ENCODE results near the gene TMEM253.

Gene TMEM253

GRCh38 chr14:21100931-21101330 lies at the start of gene TMEM253:
Gene TMEM253 (plus strand): TSS chr14:21101066. CDS start chr14:21101344, 278 bp downstream.
- Histone ChIP-seq H3K4me1 (ENCODE audit: control insufficient read depth, insufficient read depth, low read length) (peaks cover 47% of the 10 kb centered on the region), H3K9me3 (ENCODE audit: control insufficient read depth, insufficient read depth, low read depth, low read length) (no peaks in the 10 kb centered on the region), H3K36me3 (ENCODE audit: control insufficient read depth, insufficient read depth, low read length) (no peaks in the 10 kb centered on the region), H3K27ac (ENCODE audit: low read depth, low read length) (no peak within 1 kb of the TSS), H3K9ac (ENCODE audit: low read length) (no peak within 1 kb of the TSS), H3K27me3 (ENCODE audit: control insufficient read depth, insufficient read depth, low read length) (no peaks in the 10 kb centered on the region), H3K4me3 (ENCODE audit: low read depth, low read length) (no peak within 1 kb of the TSS)

GRCh38 chr14:21053184-21054122 lies 47.4 kb upstream of the TMEM253 start:
- no peak overlapping the region for H3K27ac ChIP-seq (ENCODE audit: low read depth, low read length)
- no peaks in the 10 kb centered on the region for H3K27me3 ChIP-seq (ENCODE audit: control insufficient read depth, insufficient read depth, low read length)
- no peak overlapping the region for H3K9ac ChIP-seq (ENCODE audit: low read length)
- peaks cover 6% of the 10 kb centered on the region for H3K4me1 ChIP-seq (ENCODE audit: control insufficient read depth, insufficient read depth, low read length)
- no peaks in the 10 kb centered on the region for H3K9me3 ChIP-seq (ENCODE audit: control insufficient read depth, insufficient read depth, low read depth, low read length)
- H3K4me3 ChIP-seq (ENCODE audit: low read depth, low read length): no peak overlapping the region
- no peaks in the 10 kb centered on the region for H3K36me3 ChIP-seq (ENCODE audit: control insufficient read depth, insufficient read depth, low read length)

- H3K27me3 ChIP-seq (ENCODE audit: control insufficient read depth, insufficient read depth, low read length): no peaks in the 10 kb centered on the region
- H3K36me3 ChIP-seq (ENCODE audit: control insufficient read depth, insufficient read depth, low read length): no peaks in the 10 kb centered on the region
- H3K4me1 ChIP-seq (ENCODE audit: control insufficient read depth, insufficient read depth, low read length): peaks cover 6% of the 10 kb centered on the region
- H3K27ac ChIP-seq (ENCODE audit: low read depth, low read length): no peak overlapping the region
- H3K9ac ChIP-seq (ENCODE audit: low read length): no peak overlapping the region
- no peaks in the 10 kb centered on the region for H3K9me3 ChIP-seq (ENCODE audit: control insufficient read depth, insufficient read depth, low read depth, low read length)
- H3K4me3 ChIP-seq (ENCODE audit: low read depth, low read length): no peak overlapping the region
Observed at GRCh38 chr14:21054123-21054767, 46.6 kb upstream of the TMEM253 start.

- no peak overlapping the region for H3K4me3 ChIP-seq (ENCODE audit: low read depth, low read length)
- no peaks in the 10 kb centered on the region for H3K9me3 ChIP-seq (ENCODE audit: control insufficient read depth, insufficient read depth, low read depth, low read length)
- H3K9ac ChIP-seq (ENCODE audit: low read length): no peak overlapping the region
- H3K36me3 ChIP-seq (ENCODE audit: control insufficient read depth, insufficient read depth, low read length): no peaks in the 10 kb centered on the region
- no peak overlapping the region for H3K27ac ChIP-seq (ENCODE audit: low read depth, low read length)
- peaks cover 6% of the 10 kb centered on the region for H3K4me1 ChIP-seq (ENCODE audit: control insufficient read depth, insufficient read depth, low read length)
- H3K27me3 ChIP-seq (ENCODE audit: control insufficient read depth, insufficient read depth, low read length): no peaks in the 10 kb centered on the region
Observed at GRCh38 chr14:21054768-21055145, 46.1 kb upstream of the TMEM253 start.

GRCh38 chr14:21055432-21056117 lies 45.3 kb upstream of the TMEM253 start:
- no peaks in the 10 kb centered on the region for H3K9me3 ChIP-seq (ENCODE audit: control insufficient read depth, insufficient read depth, low read depth, low read length)
- H3K4me1 ChIP-seq (ENCODE audit: control insufficient read depth, insufficient read depth, low read length): peaks cover 6% of the 10 kb centered on the region
- no peak overlapping the region for H3K27ac ChIP-seq (ENCODE audit: low read depth, low read length)
- no peaks in the 10 kb centered on the region for H3K36me3 ChIP-seq (ENCODE audit: control insufficient read depth, insufficient read depth, low read length)
- H3K9ac ChIP-seq (ENCODE audit: low read length): no peak overlapping the region
- no peak overlapping the region for H3K4me3 ChIP-seq (ENCODE audit: low read depth, low read length)
- H3K27me3 ChIP-seq (ENCODE audit: control insufficient read depth, insufficient read depth, low read length): no peaks in the 10 kb centered on the region

GRCh38 chr14:21056520-21057163 lies 44.2 kb upstream of the TMEM253 start:
- Histone ChIP-seq H3K4me3 (ENCODE audit: low read depth, low read length) (no peak overlapping the region), H3K4me1 (ENCODE audit: control insufficient read depth, insufficient read depth, low read length) (peaks cover 6% of the 10 kb centered on the region), H3K9me3 (ENCODE audit: control insufficient read depth, insufficient read depth, low read depth, low read length) (no peaks in the 10 kb centered on the region), H3K27ac (ENCODE audit: low read depth, low read length) (no peak overlapping the region), H3K36me3 (ENCODE audit: control insufficient read depth, insufficient read depth, low read length) (no peaks in the 10 kb centered on the region), H3K27me3 (ENCODE audit: control insufficient read depth, insufficient read depth, low read length) (no peaks in the 10 kb centered on the region), H3K9ac (ENCODE audit: low read length) (no peak overlapping the region)

- Histone ChIP-seq H3K9me3 (ENCODE audit: control insufficient read depth, insufficient read depth, low read depth, low read length) (no peaks in the 10 kb centered on the region), H3K27ac (ENCODE audit: low read depth, low read length) (no peak within 1 kb of the TSS), H3K36me3 (ENCODE audit: control insufficient read depth, insufficient read depth, low read length) (no peaks in the 10 kb centered on the region), H3K4me3 (ENCODE audit: low read depth, low read length) (no peak within 1 kb of the TSS), H3K9ac (ENCODE audit: low read length) (no peak within 1 kb of the TSS), H3K27me3 (ENCODE audit: control insufficient read depth, insufficient read depth, low read length) (no peaks in the 10 kb centered on the region), H3K4me1 (ENCODE audit: control insufficient read depth, insufficient read depth, low read length) (peaks cover 7% of the 10 kb centered on the region)
Observed at GRCh38 chr14:21057803-21058675, 42.8 kb upstream of the TMEM253 start, which contains the start of gene RNASE8. Gene RNASE8 (plus strand): TSS chr14:21057822. CDS start chr14:21057893, 71 bp downstream.

- Histone ChIP-seq H3K9ac (ENCODE audit: low read length) (no peak overlapping the region), H3K4me1 (ENCODE audit: control insufficient read depth, insufficient read depth, low read length) (peaks cover 13% of the 10 kb centered on the region), H3K27me3 (ENCODE audit: control insufficient read depth, insufficient read depth, low read length) (no peaks in the 10 kb centered on the region), H3K9me3 (ENCODE audit: control insufficient read depth, insufficient read depth, low read depth, low read length) (no peaks in the 10 kb centered on the region), H3K27ac (ENCODE audit: low read depth, low read length) (no peak overlapping the region), H3K36me3 (ENCODE audit: control insufficient read depth, insufficient read depth, low read length) (no peaks in the 10 kb centered on the region), H3K4me3 (ENCODE audit: low read depth, low read length) (no peak overlapping the region)
Observed at GRCh38 chr14:21058903-21059302, 42.0 kb upstream of the TMEM253 start.

- Histone ChIP-seq H3K27ac (ENCODE audit: low read depth, low read length) (no peak overlapping the region), H3K4me1 (ENCODE audit: control insufficient read depth, insufficient read depth, low read length) (peaks cover 13% of the 10 kb centered on the region), H3K27me3 (ENCODE audit: control insufficient read depth, insufficient read depth, low read length) (no peaks in the 10 kb centered on the region), H3K9ac (ENCODE audit: low read length) (no peak overlapping the region), H3K9me3 (ENCODE audit: control insufficient read depth, insufficient read depth, low read depth, low read length) (no peaks in the 10 kb centered on the region), H3K4me3 (ENCODE audit: low read depth, low read length) (no peak overlapping the region), H3K36me3 (ENCODE audit: control insufficient read depth, insufficient read depth, low read length) (no peaks in the 10 kb centered on the region)
Observed at GRCh38 chr14:21059842-21060613, 40.8 kb upstream of the TMEM253 start.

All from HUES6 (cell line).